ENCODE data around the gene TMEM245. TPM values are rescaled to one million over a fixed set of nuclear protein-coding genes. Genes with fewer than 3 reads are reported as not detected.

TMEM245 gene
- total and polyA plus RNA-seq, 2 donors (not counting 3 experiments of a cell fraction or from before 2014, with no cell fraction given), result 44.2 to 48.0 TPM

- no TSS peak for BruUV-seq (replicated peaks)
- Histone ChIP-seq H3K4me1 (ENCODE audit: control insufficient read depth, extremely low read depth, insufficient read depth, low read length) (no peaks in the 10 kb centered on the region), H3K4me3 (replicated peaks in 1 of 3; ENCODE audit: insufficient read depth in 1 of 3, low read depth in 1 of 3, low read length in 3 of 3) (no peak overlapping the region), H3K79me2 (ENCODE audit: control insufficient read depth, insufficient read depth, low read length) (no peaks in the 10 kb centered on the region), H3K9ac (replicated peaks; ENCODE audit: extremely low read depth, insufficient read depth, low read length) (no peak overlapping the region), H3K36me3 (ENCODE audit: control insufficient read depth in 2 of 2, extremely low read depth in 1 of 2, insufficient read depth in 2 of 2, low read length in 2 of 2) (peaks cover 0 to 7% of the 10 kb centered on the region in 2 experiments), H3K9me3 (replicated peaks; ENCODE audit: control insufficient read depth, insufficient read depth, low read length) (no peaks in the 10 kb centered on the region), H3K4me2 (ENCODE audit: insufficient read depth, low read length) (no peak overlapping the region), H3K27ac (ENCODE audit: insufficient read depth, low read depth, low read length) (no peak overlapping the region), H3K27me3 (ENCODE audit: control insufficient read depth in 2 of 2, insufficient read depth in 2 of 2, low read length in 2 of 2) (no peaks in the 10 kb centered on the region), H4K20me1 (replicated peaks; ENCODE audit: control insufficient read depth, extremely low read depth, insufficient read depth, low read length) (no peaks in the 10 kb centered on the region), H3K9me1 (replicated peaks; ENCODE audit: control insufficient read depth, extremely low read depth, insufficient read depth, low read length) (no peaks in the 10 kb centered on the region), H2AFZ (ENCODE audit: low read depth, low read length) (no peak overlapping the region)
- CTCF ChIA-PET, result interaction anchor here (0.6 to 1.3 kb wide), 2 partner anchors 52 to 66 kb away, joined by 3 read pairs; no protein-coding TSS in a partner anchor
- dilution Hi-C loops (cut with MboI; ENCODE audit: extremely low pct_ligation_motif_present, low sequenced_read_pairs), result no loop called here
- TF ChIP-seq MYC (IDR thresholded peaks at IDR 0.05; ENCODE audit: low read depth, low read length) (no peak), JUN (IDR thresholded peaks at IDR 0.05; ENCODE audit: borderline replicate concordance, insufficient read depth, insufficient read length, low read depth) (no peak), POLR2A (IDR thresholded peaks at IDR 0.05; ENCODE audit: low read depth, low read length) (no peak), GATA2 (IDR thresholded peaks at IDR 0.05; ENCODE audit: insufficient read depth, insufficient read length, low read depth, low read length) (no peak), POLR2AphosphoS5 (IDR thresholded peaks at IDR 0.05; ENCODE audit: insufficient read depth, low read depth, low read length) (no peak), MAX (IDR thresholded peaks at IDR 0.05; ENCODE audit: insufficient read depth, insufficient read length) (no peak)
- POLR2A ChIA-PET, result no interaction called here
- DNase-seq (ENCODE audit: low read depth, low spot score) (no peak), FAIRE-seq (no peak)
- intact Hi-C loops (cut with micrococcal nuclease), result no loop called here
Measured at GRCh38 chr9:109020581-109021511, 98.9 kb downstream of the TMEM245 start.

DNA sequence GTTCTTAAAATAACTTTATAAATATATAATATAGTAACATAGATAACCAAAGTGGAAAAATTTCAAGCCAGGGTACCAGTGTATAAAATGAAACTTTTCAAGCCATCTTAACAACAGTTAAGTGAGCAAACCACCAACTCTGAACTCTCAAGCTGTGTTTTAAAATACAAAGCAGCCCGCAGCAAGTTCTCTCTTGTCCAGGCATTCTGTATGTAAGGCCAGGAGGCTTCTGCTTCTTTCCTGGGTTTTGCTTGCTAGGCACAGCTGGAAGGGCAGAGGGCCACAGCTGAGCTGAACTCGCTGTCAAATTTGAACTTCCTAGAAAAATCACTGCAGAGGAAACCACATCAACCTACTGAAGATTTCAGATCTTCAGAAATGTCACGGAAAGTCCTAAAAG is 99.6 kb downstream of the TMEM245 start:
- no peaks in the 10 kb centered on the region for H3K9me1 ChIP-seq (replicated peaks; ENCODE audit: control insufficient read depth, extremely low read depth, insufficient read depth, low read length)
- no peak overlapping the region for H3K4me2 ChIP-seq (ENCODE audit: insufficient read depth, low read length)
- no peak overlapping the region for H2AFZ ChIP-seq (ENCODE audit: low read depth, low read length)
- peaks cover 0 to 7% of the 10 kb centered on the region in 2 experiments for H3K36me3 ChIP-seq (ENCODE audit: control insufficient read depth in 2 of 2, extremely low read depth in 1 of 2, insufficient read depth in 2 of 2, low read length in 2 of 2)
- H3K9me3 ChIP-seq (replicated peaks; ENCODE audit: control insufficient read depth, insufficient read depth, low read length), result no peaks in the 10 kb centered on the region
- CTCF ChIA-PET, result interaction anchor here (0.6 to 1.3 kb wide), 2 partner anchors 51 to 66 kb away, joined by 3 read pairs; no protein-coding TSS in a partner anchor
- dilution Hi-C loops (cut with MboI; ENCODE audit: extremely low pct_ligation_motif_present, low sequenced_read_pairs) (no loop called here), intact Hi-C loops (cut with micrococcal nuclease) (no loop called here)
- BruUV-seq (replicated peaks), result no TSS peak
- H3K27ac ChIP-seq (ENCODE audit: insufficient read depth, low read depth, low read length), result no peak overlapping the region
- TF ChIP-seq JUN (IDR thresholded peaks at IDR 0.05; ENCODE audit: borderline replicate concordance, insufficient read depth, insufficient read length, low read depth) (no peak), MAX (IDR thresholded peaks at IDR 0.05; ENCODE audit: insufficient read depth, insufficient read length) (no peak), POLR2A (IDR thresholded peaks at IDR 0.05; ENCODE audit: low read depth, low read length) (no peak), CTCF (IDR thresholded peaks at IDR 0.05; ENCODE audit: extremely low read depth in 1 of 2, insufficient read depth in 1 of 2, low read depth in 1 of 2, low read length in 2 of 2) (no peak), EZH2 (IDR thresholded peaks at IDR 0.05; ENCODE audit: borderline replicate concordance, low read depth, low read length, severe bottlenecking) (no peak)
- POLR2A ChIA-PET, result no interaction called here
- H4K20me1 ChIP-seq (replicated peaks; ENCODE audit: control insufficient read depth, extremely low read depth, insufficient read depth, low read length), result no peaks in the 10 kb centered on the region
- no peaks in the 10 kb centered on the region for H3K79me2 ChIP-seq (ENCODE audit: control insufficient read depth, insufficient read depth, low read length)
- H3K4me3 ChIP-seq (replicated peaks in 1 of 3; ENCODE audit: insufficient read depth in 1 of 3, low read depth in 1 of 3, low read length in 3 of 3), result no peak overlapping the region
- H3K9ac ChIP-seq (replicated peaks; ENCODE audit: extremely low read depth, insufficient read depth, low read length), result no peak overlapping the region
- no peaks in the 10 kb centered on the region for H3K27me3 ChIP-seq (ENCODE audit: control insufficient read depth in 2 of 2, insufficient read depth in 2 of 2, low read length in 2 of 2)
- FAIRE-seq (no peak), DNase-seq (ENCODE audit: low read depth, low spot score) (no peak)
- peaks cover under 1% of the 10 kb centered on the region for H3K4me1 ChIP-seq (ENCODE audit: control insufficient read depth, extremely low read depth, insufficient read depth, low read length)
